ENCODE results near the gene NKG7.

- TF ChIP-seq POLR2A (IDR thresholded peaks at IDR 0.05) (peak in 1 of 2 donors; percentile 52), CTCF (IDR thresholded peaks at IDR 0.05) (no peak)
These were observed 5.2 kb downstream of the NKG7 start for GRCh38 chr19:51367255-51367564.

All from lower leg skin (tissue), 3 donors.